Thyroid gland (tissue), 4 donors: ENCODE data around the gene TANC1. TPM values are rescaled to one million over a fixed set of nuclear protein-coding genes. Genes with fewer than 3 reads are reported as not detected.

ENCODE experiments used
- DNase-seq, 2 donors: peaks; one replicate each; pipeline ENCODE4 v3.0.0-alpha.2; 2019
- H3K27ac ChIP-seq, 3 donors: fragments of 200-600 bp; sonication (generic); 1 replicate in 2 of 3; 2 replicates in 1 of 3; pipeline ENCODE4 v1.5.1; 2016 to 2019; ENCODE audit warnings: mild to moderate bottlenecking in 1 of 3, moderate library complexity in 1 of 3
- H3K27me3 ChIP-seq: fragments of 200-600 bp; sonication (generic); one replicate; pipeline ENCODE4 v1.5.1; 2019
- H3K36me3 ChIP-seq, 2 donors: fragments of 200-600 bp; sonication (generic); one replicate each; pipeline ENCODE4 v1.5.1; 2016 to 2019
- H3K4me1 ChIP-seq, 2 donors: fragments of 200-600 bp; sonication (generic); one replicate each; pipeline ENCODE4 v1.5.1; 2017 to 2019
- H3K4me3 ChIP-seq, 3 donors: fragments of 200-600 bp; sonication (generic); replicated peaks in 1 of 3; 1 replicate in 2 of 3; 2 replicates in 1 of 3; pipeline ENCODE4 v1.5.1; 2016; ENCODE audit warnings: mild to moderate bottlenecking in 1 of 3
- H3K9me3 ChIP-seq: fragments of 200-600 bp; sonication (generic); one replicate; pipeline ENCODE4 v1.5.1; 2017
- CTCF ChIP-seq, 6 experiments: fragments of 200-600 bp in 3 of 6; fragments of 450-650 bp in 3 of 6; sonication (generic) in 3 of 6; IDR thresholded peaks; one replicate each; pipeline ENCODE4 v1.5.1; 2016 to 2019; ENCODE audit warnings: antibody characterized with exemption in 6 of 6, mild to moderate bottlenecking in 2 of 6, inconsistent platforms in 1 of 6, moderate library complexity in 1 of 6
- POLR2A ChIP-seq, 2 donors: fragments of 450-650 bp; IDR thresholded peaks; one replicate each; pipeline ENCODE4 v1.6.1; 2017; ENCODE audit warnings: antibody characterized with exemption in 2 of 2, mild to moderate bottlenecking in 2 of 2, moderate library complexity in 1 of 2
- WGBS, 2 donors: methylation state at CpG; one replicate each; pipeline ENCODE4 v1.1.5; 2017; 5-methylcytosine and 5-hydroxymethylcytosine counted together
- intact Hi-C: fragments of 100-400 bp; cut with DNase I; formaldehyde crosslinking; loops from one replicate; pipeline ENCODE4 v1.15.1; 2023
- microRNA-seq: library from miRNA; unstranded; fragments of <30 nt; microRNA quantifications from one replicate; pipeline ENCODE4, GENCODE V29; 2016
- small RNA-seq: library from RNA; depleted of rRNA; stranded (forward); fragments of <200 nt; gene quantifications from one replicate; pipeline ENCODE3, GENCODE V24; 2016
- total RNA-seq, 4 donors: library from RNA; depleted of rRNA; stranded (reverse); fragments of >200 nt; gene quantifications; one replicate each; pipeline ENCODE4 v1.2.3, GENCODE V29; 2016

TANC1 gene
- total RNA-seq, 4 donors from 2014 or later, result 51.1 to 93.8 (median 63.6) TPM

GRCh38 chr2:159281002-159281401 lies 312.6 kb downstream of the TANC1 start:
- Histone ChIP-seq H3K27me3 (no peaks in the 10 kb centered on the region), H3K4me3 (no peak overlapping the region), H3K36me3 (no peaks in the 10 kb centered on the region), H3K9me3 (no peaks in the 10 kb centered on the region), H3K27ac (no peak overlapping the region), H3K4me1 (peaks cover 0 to 10% of the 10 kb centered on the region in 2 donors)
- WGBS, 2 donors, result 95 to 97% methylated on average over 6 of the region's 6 CpGs
- intact Hi-C loops, result no loop called here
- DNase-seq, result no peak
- TF ChIP-seq POLR2A (IDR thresholded peaks at IDR 0.05), result no peak
- TF ChIP-seq CTCF (IDR thresholded peaks at IDR 0.05), result no peak

Small RNA genes lying within 50 kb of the gene (microRNA-seq; reads per million reads assigned to microRNA genes)
- not detected for gene MIR6888

Small RNA genes lying within 50 kb of the gene (small RNA-seq; reads per million reads assigned to genes)
- gene MIR6888 (not detected), gene RNU2-21P (not detected), gene RNU6-580P (not detected)

Other genes with a start within 250 kb of the TANC1 start
- gene DAPL1, start 173.3 kb upstream of the TANC1 start, total RNA-seq, result 10 to 100 TPM; 12.3 to 68.9 (median 28.1) TPM